GM23248 (cell line): ENCODE data around the gene FLRT1.

Experiments
- EZH2 ChIP-seq: fragments of 200-600 bp; sonication (generic); IDR thresholded peaks from 2 replicates; pipeline ENCODE4 v1.6.1; 2018; ENCODE audit warnings: antibody characterized with exemption, mild to moderate bottlenecking; ENCODE audit not compliant: insufficient read depth, poor library complexity, severe bottlenecking
- EZH2phosphoT487 ChIP-seq: fragments of 200-600 bp; sonication (generic); IDR thresholded peaks from 2 replicates; pipeline ENCODE4 v1.6.1; 2018; ENCODE audit warnings: antibody characterized with exemption, moderate library complexity, mild to moderate bottlenecking, low read depth; ENCODE audit not compliant: insufficient read depth

- TF ChIP-seq EZH2, result no peak
- TF ChIP-seq EZH2phosphoT487, result no peak
Measured at GRCh38 chr11:64001484-64002420, 34.0 kb upstream of the FLRT1 start.
